ENCODE data around the gene NEU3.
"Not testable (repeated sequence)": the region's sequence is repeated elsewhere in the genome, so short reads cannot be mapped to it uniquely, and the experiment has no call there.

Gene NEU3

DNA sequence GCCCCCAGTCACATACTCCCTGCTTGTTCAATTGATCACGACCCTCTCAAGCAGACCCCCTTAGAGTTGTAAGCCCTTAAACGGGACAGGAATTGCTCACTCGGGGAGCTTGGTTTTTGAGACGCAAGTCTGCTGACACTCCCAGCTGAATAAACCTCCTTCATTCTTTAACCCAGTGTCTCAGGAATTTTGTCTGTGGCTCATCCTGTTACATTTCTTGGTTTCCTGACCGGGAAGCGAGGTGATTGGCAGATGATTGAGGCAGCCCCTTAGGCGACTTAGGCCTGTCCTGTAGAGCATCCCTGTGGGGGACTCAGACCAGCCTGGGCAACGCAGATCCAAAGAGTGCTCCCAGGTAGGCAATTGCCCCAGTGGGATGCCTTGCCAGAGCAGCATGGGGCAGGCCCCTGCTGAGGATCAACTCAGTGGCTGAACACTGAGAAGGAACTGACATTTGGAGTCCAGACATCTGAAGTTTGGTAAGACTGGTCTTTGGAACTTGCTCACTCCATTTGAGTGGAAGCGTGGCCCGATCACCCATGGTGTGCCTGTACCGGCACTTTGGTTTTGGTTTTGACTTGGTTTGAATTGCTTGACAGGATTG lies 51.5 kb downstream of the NEU3 start:
- H3K4me3 ChIP-seq (ENCODE audit: severe bottlenecking) = no peak overlapping the region
- H3K27me3 ChIP-seq (ENCODE audit: insufficient read depth, poor library complexity, severe bottlenecking) = no peaks in the 10 kb centered on the region
- DNase-seq (ENCODE audit: low spot score) (no peak), ATAC-seq (ENCODE audit: low read depth) (no peak)
- H3K36me3 ChIP-seq (ENCODE audit: low read depth) = no peaks in the 10 kb centered on the region
- TF ChIP-seq, protein P1, sequence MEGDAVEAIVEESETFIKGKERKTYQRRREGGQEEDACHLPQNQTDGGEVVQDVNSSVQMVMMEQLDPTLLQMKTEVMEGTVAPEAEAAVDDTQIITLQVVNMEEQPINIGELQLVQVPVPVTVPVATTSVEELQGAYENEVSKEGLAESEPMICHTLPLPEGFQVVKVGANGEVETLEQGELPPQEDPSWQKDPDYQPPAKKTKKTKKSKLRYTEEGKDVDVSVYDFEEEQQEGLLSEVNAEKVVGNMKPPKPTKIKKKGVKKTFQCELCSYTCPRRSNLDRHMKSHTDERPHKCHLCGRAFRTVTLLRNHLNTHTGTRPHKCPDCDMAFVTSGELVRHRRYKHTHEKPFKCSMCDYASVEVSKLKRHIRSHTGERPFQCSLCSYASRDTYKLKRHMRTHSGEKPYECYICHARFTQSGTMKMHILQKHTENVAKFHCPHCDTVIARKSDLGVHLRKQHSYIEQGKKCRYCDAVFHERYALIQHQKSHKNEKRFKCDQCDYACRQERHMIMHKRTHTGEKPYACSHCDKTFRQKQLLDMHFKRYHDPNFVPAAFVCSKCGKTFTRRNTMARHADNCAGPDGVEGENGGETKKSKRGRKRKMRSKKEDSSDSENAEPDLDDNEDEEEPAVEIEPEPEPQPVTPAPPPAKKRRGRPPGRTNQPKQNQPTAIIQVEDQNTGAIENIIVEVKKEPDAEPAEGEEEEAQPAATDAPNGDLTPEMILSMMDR (IDR thresholded peaks at IDR 0.05; ENCODE audit: poor library complexity, severe bottlenecking) = no peak
- H3K27ac ChIP-seq (ENCODE audit: poor library complexity, severe bottlenecking) = no peak overlapping the region
- no peaks in the 10 kb centered on the region for H3K9me3 ChIP-seq (ENCODE audit: severe bottlenecking)
- peaks cover 5% of the 10 kb centered on the region for H3K4me1 ChIP-seq (ENCODE audit: insufficient read depth, poor library complexity, severe bottlenecking)

DNA sequence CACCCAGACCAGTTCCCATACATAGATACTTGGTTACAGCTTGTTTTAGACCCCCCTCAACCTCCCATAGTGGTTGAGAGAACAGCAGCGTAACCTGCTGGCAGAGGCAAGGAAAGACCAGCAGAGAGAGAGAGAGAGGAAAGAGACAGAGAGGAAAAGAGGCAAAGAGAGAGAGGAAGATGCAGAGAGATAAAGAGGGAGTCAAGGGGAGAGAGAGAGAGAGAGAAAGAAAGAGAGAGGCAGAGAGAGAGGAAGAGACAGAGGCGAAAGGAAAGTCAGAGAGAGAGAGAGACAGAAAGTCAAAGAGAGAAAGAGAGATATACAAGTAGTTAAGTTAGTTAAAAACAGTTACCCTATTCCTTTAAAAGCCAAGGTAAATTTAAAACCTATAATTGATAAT lies 52.5 kb downstream of the NEU3 start:
- Histone ChIP-seq H3K27me3 (ENCODE audit: insufficient read depth, poor library complexity, severe bottlenecking) (no peaks in the 10 kb centered on the region), H3K9me3 (ENCODE audit: severe bottlenecking) (no peaks in the 10 kb centered on the region), H3K4me1 (ENCODE audit: insufficient read depth, poor library complexity, severe bottlenecking) (no peaks in the 10 kb centered on the region), H3K4me3 (ENCODE audit: severe bottlenecking) (no peak overlapping the region), H3K27ac (ENCODE audit: poor library complexity, severe bottlenecking) (no peak overlapping the region), H3K36me3 (ENCODE audit: low read depth) (no peaks in the 10 kb centered on the region)
- DNase-seq (ENCODE audit: low spot score) = no peak
- no peak for ATAC-seq (ENCODE audit: low read depth)
- TF ChIP-seq, protein P1 (IDR thresholded peaks at IDR 0.05; ENCODE audit: poor library complexity, severe bottlenecking) = no peak

DNA sequence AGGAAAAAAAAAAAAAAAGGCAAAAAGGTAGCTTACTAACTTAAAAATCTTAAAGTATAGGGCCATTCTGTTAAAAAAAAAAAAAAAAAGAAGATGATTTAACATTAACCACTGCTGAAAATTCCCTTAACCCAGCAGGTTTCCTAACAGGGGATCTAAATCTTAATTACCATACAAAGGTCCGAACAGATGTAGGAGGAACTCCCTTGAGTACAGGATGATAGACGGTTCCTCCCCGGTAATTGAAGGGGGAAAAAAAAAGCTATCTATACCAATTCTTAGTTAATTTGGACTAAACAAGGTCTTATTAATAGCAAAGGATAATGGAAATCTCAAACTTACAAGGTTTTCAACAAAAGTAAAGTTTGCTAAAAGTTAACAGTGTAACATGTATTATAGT lies 53.1 kb downstream of the NEU3 start:
- DNase-seq (ENCODE audit: low spot score); H3K4me1 ChIP-seq (ENCODE audit: insufficient read depth, poor library complexity, severe bottlenecking); H3K9me3 ChIP-seq (ENCODE audit: severe bottlenecking): not testable (repeated sequence)

DNA sequence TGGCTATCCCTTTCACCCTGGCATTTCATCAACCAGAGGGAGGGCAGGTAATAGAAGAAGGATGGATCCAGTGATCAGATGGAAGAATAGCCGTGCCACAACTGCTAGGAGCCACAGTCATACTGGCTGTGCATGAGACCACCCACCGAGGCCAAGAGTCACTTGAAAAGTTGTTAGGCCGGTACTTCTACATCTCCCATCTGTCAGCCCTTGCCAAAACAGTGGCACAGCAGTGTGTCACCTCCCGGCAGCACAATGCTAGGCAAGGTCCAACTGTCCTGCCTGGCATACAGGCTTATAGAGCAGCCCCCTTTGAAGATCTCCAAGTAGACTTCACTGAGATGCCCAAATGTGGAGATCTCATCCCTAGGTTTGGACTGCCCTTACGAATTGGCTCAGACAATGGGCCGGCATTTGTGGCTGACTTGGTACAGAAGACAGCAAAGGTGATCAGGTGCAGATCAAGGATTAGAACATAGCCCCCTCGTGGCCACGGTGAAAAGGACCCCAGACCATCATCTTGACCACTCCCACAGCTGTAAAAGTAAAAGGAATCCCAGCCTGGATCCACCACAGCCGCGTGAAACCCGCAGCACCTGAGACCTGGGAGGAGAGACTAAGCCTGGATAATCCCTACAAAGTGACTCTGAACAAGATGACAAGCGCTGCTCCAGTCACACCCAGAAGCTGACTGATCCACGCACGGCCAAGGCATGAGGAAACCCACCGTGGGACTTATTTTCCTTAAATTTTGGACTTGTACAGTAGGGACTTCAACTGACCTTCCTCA lies 55.8 kb downstream of the NEU3 start:
- H3K36me3 ChIP-seq (ENCODE audit: low read depth); H3K27me3 ChIP-seq (ENCODE audit: insufficient read depth, poor library complexity, severe bottlenecking); DNase-seq (ENCODE audit: low spot score); ATAC-seq (ENCODE audit: low read depth); H3K9me3 ChIP-seq (ENCODE audit: severe bottlenecking); H3K27ac ChIP-seq (ENCODE audit: poor library complexity, severe bottlenecking); H3K4me3 ChIP-seq (ENCODE audit: severe bottlenecking); H3K4me1 ChIP-seq (ENCODE audit: insufficient read depth, poor library complexity, severe bottlenecking): not testable (repeated sequence)

More for the DNA sequence above, 53.1 kb downstream of the NEU3 start:
- not testable (repeated sequence) for H3K27me3 ChIP-seq (ENCODE audit: insufficient read depth, poor library complexity, severe bottlenecking); ATAC-seq (ENCODE audit: low read depth); H3K4me3 ChIP-seq (ENCODE audit: severe bottlenecking); H3K27ac ChIP-seq (ENCODE audit: poor library complexity, severe bottlenecking); H3K36me3 ChIP-seq (ENCODE audit: low read depth)

DNA sequence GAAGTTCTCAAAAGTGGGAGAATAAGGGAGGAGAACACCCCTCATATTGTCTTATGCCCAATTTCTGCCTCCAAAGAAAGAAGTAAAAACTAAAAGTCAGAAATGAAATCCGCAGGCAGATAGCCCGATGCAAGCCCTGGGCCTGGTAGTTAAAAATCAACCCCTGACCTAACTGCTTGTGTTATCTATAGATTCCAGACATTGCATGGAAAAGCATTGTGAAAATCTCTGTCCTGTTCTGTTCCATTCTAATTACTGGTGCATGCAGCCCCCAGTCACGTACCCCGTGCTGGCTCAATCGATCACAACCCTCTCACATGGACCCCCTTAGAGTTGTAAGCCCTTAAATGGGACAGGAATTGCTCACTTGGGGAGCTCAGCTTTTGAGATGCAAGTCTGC lies 57.9 kb downstream of the NEU3 start:
- not testable (repeated sequence) for H3K4me1 ChIP-seq (ENCODE audit: insufficient read depth, poor library complexity, severe bottlenecking); DNase-seq (ENCODE audit: low spot score); H3K4me3 ChIP-seq (ENCODE audit: severe bottlenecking); H3K27ac ChIP-seq (ENCODE audit: poor library complexity, severe bottlenecking); ATAC-seq (ENCODE audit: low read depth); H3K36me3 ChIP-seq (ENCODE audit: low read depth); H3K27me3 ChIP-seq (ENCODE audit: insufficient read depth, poor library complexity, severe bottlenecking); H3K9me3 ChIP-seq (ENCODE audit: severe bottlenecking)

DNA sequence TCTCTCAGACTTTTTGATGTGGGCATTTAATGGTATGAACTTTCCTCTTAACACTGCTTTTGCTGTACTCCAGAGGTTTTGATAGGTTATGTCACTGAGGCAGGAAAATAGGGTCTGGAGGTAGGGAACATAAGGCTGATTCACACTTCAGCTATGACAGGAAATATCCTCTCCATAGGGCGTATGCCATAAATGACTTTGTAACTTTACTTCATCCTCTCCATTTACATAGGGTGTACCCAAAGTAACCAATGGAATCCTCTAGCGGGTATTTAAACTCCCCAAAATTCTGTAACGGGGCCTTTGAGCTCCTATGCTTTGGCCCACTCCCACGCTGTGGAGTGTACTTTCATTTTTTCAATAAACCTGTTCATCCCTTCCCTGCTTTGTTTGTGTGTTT lies 58.5 kb downstream of the NEU3 start:
- TF ChIP-seq, protein P1 (IDR thresholded peaks at IDR 0.05; ENCODE audit: poor library complexity, severe bottlenecking) = no peak
- ATAC-seq (ENCODE audit: low read depth) (no peak), DNase-seq (ENCODE audit: low spot score) (no peak)
- no peaks in the 10 kb centered on the region for H3K27me3 ChIP-seq (ENCODE audit: insufficient read depth, poor library complexity, severe bottlenecking)
- H3K9me3 ChIP-seq (ENCODE audit: severe bottlenecking) = no peaks in the 10 kb centered on the region
- H3K36me3 ChIP-seq (ENCODE audit: low read depth) = no peaks in the 10 kb centered on the region
- H3K4me3 ChIP-seq (ENCODE audit: severe bottlenecking) = no peak overlapping the region
- H3K27ac ChIP-seq (ENCODE audit: poor library complexity, severe bottlenecking) = no peak overlapping the region
- H3K4me1 ChIP-seq (ENCODE audit: insufficient read depth, poor library complexity, severe bottlenecking) = peaks cover 6% of the 10 kb centered on the region

DNA sequence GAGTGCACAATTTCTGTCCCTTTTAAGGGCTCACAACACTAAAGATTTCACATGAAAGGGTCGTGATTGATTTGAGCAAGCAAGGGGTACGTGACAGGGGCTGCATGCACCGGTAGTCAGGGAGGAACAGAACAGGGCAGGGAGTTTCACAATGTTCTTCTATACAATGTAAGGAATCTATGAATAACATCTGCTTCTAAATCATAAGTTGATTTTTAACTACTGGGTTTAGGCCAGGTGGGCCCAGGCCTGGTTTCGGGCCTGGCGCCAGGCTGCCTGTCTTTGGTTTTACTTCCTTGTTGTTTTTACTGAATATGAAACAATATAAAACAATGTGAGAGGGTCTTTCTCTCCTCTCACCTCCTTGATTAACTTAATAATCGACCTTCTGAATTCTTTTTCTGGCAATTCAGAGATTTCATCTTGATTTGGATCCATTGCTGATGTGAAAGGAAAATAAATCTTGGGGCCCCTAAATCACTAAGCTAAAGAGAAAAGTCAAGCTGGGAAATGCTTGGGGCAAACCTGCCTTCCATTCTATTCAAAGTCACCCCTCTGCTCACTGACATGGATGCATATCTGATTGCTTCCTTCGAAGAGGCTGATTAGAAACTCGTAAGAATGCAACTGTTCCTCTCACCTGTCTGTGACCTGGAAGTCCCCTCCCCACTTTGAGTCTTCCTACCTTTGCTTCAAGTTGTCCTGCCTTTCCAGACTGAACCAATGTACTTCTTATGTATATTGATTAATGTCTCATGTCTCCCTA lies 61.0 kb downstream of the NEU3 start:
- not testable (repeated sequence) for H3K4me1 ChIP-seq (ENCODE audit: insufficient read depth, poor library complexity, severe bottlenecking); H3K4me3 ChIP-seq (ENCODE audit: severe bottlenecking); H3K27ac ChIP-seq (ENCODE audit: poor library complexity, severe bottlenecking); DNase-seq (ENCODE audit: low spot score); H3K27me3 ChIP-seq (ENCODE audit: insufficient read depth, poor library complexity, severe bottlenecking); ATAC-seq (ENCODE audit: low read depth); H3K36me3 ChIP-seq (ENCODE audit: low read depth); H3K9me3 ChIP-seq (ENCODE audit: severe bottlenecking)
